ENCODE data around the gene IL12RB2.

IL12RB2 gene

GRCh38 chr1:67431156-67431765 lies 123.6 kb downstream of the IL12RB2 start:
- TF ChIP-seq TAF1 (IDR thresholded peaks at IDR 0.05; ENCODE audit: low read depth, low read length) (no peak), SPI1 (IDR thresholded peaks at IDR 0.05; ENCODE audit: low read depth, low read length) (no peak), POLR2AphosphoS5 (IDR thresholded peaks at IDR 0.05; ENCODE audit: low read depth, low read length) (no peak), PAX5 (IDR thresholded peaks at IDR 0.05; ENCODE audit: insufficient read depth, low read length, severe bottlenecking) (no peak), POLR2A (IDR thresholded peaks at IDR 0.05; ENCODE audit: low read depth, low read length) (no peak; the same call in 1 of the 2 replicates), POU2F2 (IDR thresholded peaks at IDR 0.05; ENCODE audit: low read depth, low read length) (no peak)
- no peak for DNase-seq (ENCODE audit: insufficient read length, low spot score)
- no peak for FAIRE-seq

DNA sequence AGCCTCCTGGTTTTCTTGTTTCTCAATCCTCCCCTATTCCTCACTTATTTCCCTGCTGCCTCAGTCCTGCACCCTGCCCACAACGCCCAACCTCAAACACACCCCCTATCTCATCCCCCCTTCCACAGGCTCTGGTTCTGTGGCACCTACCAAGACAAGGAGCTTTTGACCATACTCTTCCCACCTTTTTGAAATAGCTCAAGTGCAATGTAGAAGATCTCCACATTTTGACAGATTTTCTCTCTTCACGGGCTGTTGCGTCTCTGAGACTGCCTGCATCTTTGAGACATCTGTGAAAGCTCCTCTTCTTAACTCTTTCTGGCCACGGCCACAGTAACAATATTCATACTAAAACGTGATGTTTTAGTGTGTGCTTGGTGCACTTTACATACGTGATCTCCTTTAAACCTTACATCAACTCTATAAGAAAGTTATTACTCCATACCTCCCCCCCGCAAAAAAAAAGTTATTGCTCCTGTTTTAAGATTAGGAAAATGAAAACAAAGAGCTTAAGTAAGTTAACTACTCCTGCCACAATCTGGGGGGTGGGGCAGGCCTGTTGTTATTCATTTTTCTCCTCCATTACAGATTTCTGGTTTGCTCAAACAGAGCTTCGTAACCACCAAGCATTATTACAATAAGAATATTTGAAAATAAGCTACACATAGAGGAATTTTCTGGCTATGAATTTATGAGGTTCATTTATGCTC lies 124.4 kb downstream of the IL12RB2 start:
- DNase-seq (ENCODE audit: insufficient read length, low spot score) (no peak), FAIRE-seq (no peak)
- TF ChIP-seq POLR2AphosphoS5 (IDR thresholded peaks at IDR 0.05; ENCODE audit: low read depth, low read length) (no peak), TAF1 (IDR thresholded peaks at IDR 0.05; ENCODE audit: low read depth, low read length) (no peak), SPI1 (IDR thresholded peaks at IDR 0.05; ENCODE audit: low read depth, low read length) (no peak), POLR2A (IDR thresholded peaks at IDR 0.05; ENCODE audit: low read depth, low read length) (no peak), POU2F2 (IDR thresholded peaks at IDR 0.05; ENCODE audit: low read depth, low read length) (no peak), PAX5 (IDR thresholded peaks at IDR 0.05; ENCODE audit: insufficient read depth, low read length, severe bottlenecking) (no peak)

DNA sequence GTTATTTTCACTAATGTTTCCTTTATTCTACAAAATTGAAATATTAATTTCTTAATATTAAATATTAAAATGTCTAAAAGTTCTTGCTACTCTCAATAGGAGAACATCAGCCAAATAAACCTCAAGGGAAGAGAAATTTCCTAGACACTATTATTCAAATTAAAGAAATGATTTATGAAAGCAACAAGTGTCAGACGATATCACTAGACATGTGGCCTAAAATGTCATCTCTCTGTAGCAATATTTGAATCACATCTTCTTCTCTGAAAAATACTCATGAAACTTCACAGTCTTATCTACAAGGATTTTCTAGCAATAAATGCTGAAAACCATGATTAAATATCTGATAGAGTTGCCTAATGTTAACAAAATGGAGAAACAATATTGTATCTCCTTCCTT lies 125.1 kb downstream of the IL12RB2 start:
- no peak for FAIRE-seq
- TF ChIP-seq POLR2AphosphoS5 (IDR thresholded peaks at IDR 0.05; ENCODE audit: low read depth, low read length) = no peak
- no peak for TF ChIP-seq TAF1 (IDR thresholded peaks at IDR 0.05; ENCODE audit: low read depth, low read length)
- no peak for DNase-seq (ENCODE audit: insufficient read length, low spot score)

- TF ChIP-seq TAF1 (IDR thresholded peaks at IDR 0.05; ENCODE audit: low read depth, low read length) (no peak), POU2F2 (IDR thresholded peaks at IDR 0.05; ENCODE audit: low read depth, low read length) (no peak), POLR2A (IDR thresholded peaks at IDR 0.05; ENCODE audit: low read depth, low read length) (no peak), PAX5 (IDR thresholded peaks at IDR 0.05; ENCODE audit: insufficient read depth, low read length, severe bottlenecking) (no peak), POLR2AphosphoS5 (IDR thresholded peaks at IDR 0.05; ENCODE audit: low read depth, low read length) (no peak), SPI1 (IDR thresholded peaks at IDR 0.05; ENCODE audit: low read depth, low read length) (no peak)
- no peak for DNase-seq (ENCODE audit: insufficient read length, low spot score)
- no peak for FAIRE-seq
Observed at GRCh38 chr1:67433837-67434236, 126.2 kb downstream of the IL12RB2 start.

- DNase-seq (ENCODE audit: insufficient read length, low spot score) (no peak), FAIRE-seq (no peak)
- no peak for TF ChIP-seq SPI1 (IDR thresholded peaks at IDR 0.05; ENCODE audit: low read depth, low read length)
- no peak for TF ChIP-seq POU2F2 (IDR thresholded peaks at IDR 0.05; ENCODE audit: low read depth, low read length)
- TF ChIP-seq POLR2A (IDR thresholded peaks at IDR 0.05; ENCODE audit: low read depth, low read length) = no peak
- no peak for TF ChIP-seq POLR2AphosphoS5 (IDR thresholded peaks at IDR 0.05; ENCODE audit: low read depth, low read length)
- TF ChIP-seq TAF1 (IDR thresholded peaks at IDR 0.05; ENCODE audit: low read depth, low read length) = no peak
- no peak for TF ChIP-seq PAX5 (IDR thresholded peaks at IDR 0.05; ENCODE audit: insufficient read depth, low read length, severe bottlenecking)
Observed at GRCh38 chr1:67434491-67434890, 126.8 kb downstream of the IL12RB2 start.

DNA sequence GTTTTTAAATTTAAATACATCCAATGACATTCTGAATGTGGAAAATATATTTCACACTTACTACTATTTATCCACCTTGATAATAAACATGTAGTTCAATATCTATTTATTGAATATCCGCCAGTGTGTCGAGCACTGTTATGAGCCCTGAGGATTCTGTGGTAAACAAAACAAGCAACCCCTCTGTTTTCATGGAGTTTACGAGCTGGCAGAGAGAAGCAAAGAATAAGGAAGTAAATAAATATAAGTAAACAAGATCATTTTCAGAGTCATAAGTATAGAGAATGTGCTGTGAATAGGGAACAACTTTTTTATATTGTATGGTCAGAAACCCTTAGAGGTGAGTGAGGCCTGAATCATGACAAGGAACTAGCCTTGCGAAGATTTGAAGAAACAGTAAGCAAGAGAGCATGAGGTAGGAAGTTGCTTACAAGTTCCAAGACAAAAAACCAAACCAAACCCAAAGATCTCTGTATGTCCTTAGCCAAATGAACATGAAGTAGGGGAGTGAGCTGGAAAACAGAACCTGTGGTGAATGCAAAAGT lies 128.9 kb downstream of the IL12RB2 start:
- FAIRE-seq (no peak), DNase-seq (ENCODE audit: insufficient read length, low spot score) (no peak)
- TF ChIP-seq POU2F2 (IDR thresholded peaks at IDR 0.05; ENCODE audit: low read depth, low read length) (no peak), POLR2AphosphoS5 (IDR thresholded peaks at IDR 0.05; ENCODE audit: low read depth, low read length) (no peak), POLR2A (IDR thresholded peaks at IDR 0.05; ENCODE audit: low read depth, low read length) (no peak), TAF1 (IDR thresholded peaks at IDR 0.05; ENCODE audit: low read depth, low read length) (no peak), PAX5 (IDR thresholded peaks at IDR 0.05; ENCODE audit: insufficient read depth, low read length, severe bottlenecking) (no peak), SPI1 (IDR thresholded peaks at IDR 0.05; ENCODE audit: low read depth, low read length) (no peak)

GRCh38 chr1:67437961-67438360 lies 130.3 kb downstream of the IL12RB2 start:
- no peak for DNase-seq (ENCODE audit: insufficient read length, low spot score)
- TF ChIP-seq POLR2A (IDR thresholded peaks at IDR 0.05; ENCODE audit: low read depth, low read length) (no peak), POLR2AphosphoS5 (IDR thresholded peaks at IDR 0.05; ENCODE audit: low read depth, low read length) (no peak), POU2F2 (IDR thresholded peaks at IDR 0.05; ENCODE audit: low read depth, low read length) (no peak), SPI1 (IDR thresholded peaks at IDR 0.05; ENCODE audit: low read depth, low read length) (no peak), TAF1 (IDR thresholded peaks at IDR 0.05; ENCODE audit: low read depth, low read length) (no peak), PAX5 (IDR thresholded peaks at IDR 0.05; ENCODE audit: insufficient read depth, low read length, severe bottlenecking) (no peak)
- peak; percentile 33 for FAIRE-seq

GRCh38 chr1:67439277-67440029 lies 131.8 kb downstream of the IL12RB2 start:
- no peak for TF ChIP-seq POU2F2 (IDR thresholded peaks at IDR 0.05; ENCODE audit: low read depth, low read length)
- TF ChIP-seq TAF1 (IDR thresholded peaks at IDR 0.05; ENCODE audit: low read depth, low read length) = no peak
- no peak for TF ChIP-seq POLR2AphosphoS5 (IDR thresholded peaks at IDR 0.05; ENCODE audit: low read depth, low read length)
- no peak for TF ChIP-seq SPI1 (IDR thresholded peaks at IDR 0.05; ENCODE audit: low read depth, low read length)
- TF ChIP-seq PAX5 (IDR thresholded peaks at IDR 0.05; ENCODE audit: insufficient read depth, low read length, severe bottlenecking) = no peak
- no peak for TF ChIP-seq POLR2A (IDR thresholded peaks at IDR 0.05; ENCODE audit: low read depth, low read length)
- DNase-seq (ENCODE audit: insufficient read length, low spot score) (no peak), FAIRE-seq (no peak)

- TF ChIP-seq POLR2A (IDR thresholded peaks at IDR 0.05; ENCODE audit: low read depth, low read length) (no peak), POLR2AphosphoS5 (IDR thresholded peaks at IDR 0.05; ENCODE audit: low read depth, low read length) (no peak), TAF1 (IDR thresholded peaks at IDR 0.05; ENCODE audit: low read depth, low read length) (no peak), POU2F2 (IDR thresholded peaks at IDR 0.05; ENCODE audit: low read depth, low read length) (no peak), SPI1 (IDR thresholded peaks at IDR 0.05; ENCODE audit: low read depth, low read length) (no peak), PAX5 (IDR thresholded peaks at IDR 0.05; ENCODE audit: insufficient read depth, low read length, severe bottlenecking) (no peak)
- DNase-seq (ENCODE audit: insufficient read length, low spot score) (no peak), FAIRE-seq (no peak)
Observed at GRCh38 chr1:67440339-67440738, 132.7 kb downstream of the IL12RB2 start.

Data from GM12891 (cell line).